Heart right ventricle (tissue), 16 donors: Measurements from ENCODE around the gene WDFY4. TPM values are rescaled to one million over a fixed set of nuclear protein-coding genes. Genes with fewer than 3 reads are reported as not detected.

Experiments
- ATAC-seq, 8 donors: fragments of 200-7000 bp; cut with Tn5 transposase; one replicate each; pipeline ENCODE4 v1.9.1; 2020; ENCODE audit warnings: mild to moderate bottlenecking in 8 of 8, moderate library complexity in 8 of 8, moderate number of reproducible peaks in 1 of 8
- DNase-seq, 2 donors: peaks; one replicate each; pipeline ENCODE4 v3.0.0-alpha.2; 2020
- H3K27ac ChIP-seq, 10 donors: fragments of 200-600 bp; sonication (generic) in 2 of 10; one replicate each; pipeline versions ENCODE4 v1.5.0 to v1.8.0; 2020 to 2022; ENCODE audit warnings: mild to moderate bottlenecking in 3 of 10
- H3K27me3 ChIP-seq, 7 donors: fragments of 200-600 bp; one replicate each; pipeline ENCODE4 v1.8.0; 2021 to 2022; ENCODE audit warnings: mild to moderate bottlenecking in 2 of 7
- H3K36me3 ChIP-seq, 9 donors: fragments of 200-600 bp; sonication (generic) in 1 of 9; one replicate each; pipeline versions ENCODE4 v1.5.0 to v1.8.0; 2020 to 2022; ENCODE audit warnings: mild to moderate bottlenecking in 2 of 9
- H3K4me1 ChIP-seq, 9 donors: fragments of 200-600 bp; sonication (generic) in 1 of 9; one replicate each; pipeline versions ENCODE4 v1.5.0 to v1.8.0; 2020 to 2022; ENCODE audit warnings: mild to moderate bottlenecking in 4 of 9
- H3K4me3 ChIP-seq, 10 donors: fragments of 200-600 bp; sonication (generic) in 2 of 10; one replicate each; pipeline versions ENCODE4 v1.5.0 to v1.8.0; 2020 to 2022; ENCODE audit warnings: mild to moderate bottlenecking in 7 of 10, moderate library complexity in 2 of 10
- H3K9me3 ChIP-seq, 11 donors: fragments of 200-600 bp in 10 of 11; sonication (generic) in 2 of 11; one replicate each; pipeline versions ENCODE4 v1.5.0 to v1.8.0; 2013 to 2022; ENCODE audit warnings: mild to moderate bottlenecking in 2 of 11, control low read depth in 1 of 11, moderate library complexity in 1 of 11
- WGBS, 2 donors: extraction: QIAGEN DNeasy Blood & Tissue Kit; methylation state at CpG; one replicate each; pipeline ENCODE4 v1.1.7; 2013; ENCODE audit warnings: inconsistent platforms in 1 of 2; 5-methylcytosine and 5-hydroxymethylcytosine counted together
- intact Hi-C, 10 donors: fragments of 100-400 bp; cut with DNase I; formaldehyde crosslinking; loops; one replicate each; pipeline versions ENCODE4 v1.11.1 to v1.14.2; 2022
- polyA plus RNA-seq, 2 donors: library from polyadenylated mRNA; stranded (reverse); fragments of 200-250 nt; gene quantifications; one replicate each; pipeline ENCODE4 v1.2.3, GENCODE V29; 2013
- total RNA-seq, 10 donors: library from RNA; stranded (reverse); fragmentation: NEBNext Ultra II Directional in 3 of 10; extraction: Animal tissue kit (Norgen Biotek cat#: 25700) in 3 of 10; gene quantifications; one replicate each; pipeline versions ENCODE4 v1.2.1 to v1.2.4, GENCODE V29; 2021 to 2023
- TF ChIP-seq, protein P1 (sequence below), 9 donors: fragments of 200-600 bp; sonication (generic) in 2 of 9; IDR thresholded peaks; one replicate each; pipeline versions ENCODE4 v1.5.0 to v1.8.0; 2021 to 2022; ENCODE audit warnings: antibody characterized with exemption in 9 of 9, mild to moderate bottlenecking in 5 of 9, moderate library complexity in 1 of 9
- donor health status: Arrhythmogenic right ventricular cardiomyopathy.
- donor health status: ischemic (EF 13 %, LVEDD 7.1; RV severe dilation, severe dysfunction).
- donor health status: healthy with polysubstance abuse.
- donor health status: DM: no; HTN: yes; CAD: no.
- donor health status: DM: no; HTN: no; CAD: no.
- donor health status: ischemic (EF 25% LVEDD 6.9; RV normal size, moderate dysfunction).
- donor health status: ischemic (EF 25% LVEDD 5.7; RV mildly dilated, moderate dysfunction).
- donor health status: healthy.
- donor health status: DM: yes; HTN: yes; CAD: no.
- donor health status: Ischemic cardiomyopathy.
- donor health status: ischemic (EF 35%, LVEDD 5.7; RV mildly dilated, moderate dysfunction).
- donor health status: nonischemic (EF 11% LVEDD 7.7; RV severe dilation, severe dysfunction).
- donor health status: DM: yes; HTN: yes; CAD: no.
- donor health status: PGD.
- donor health status: ischemic (EF 29% LVEDD 5.4; RV normal size, mild dysfunction).
- donor health status: nonischemic (EF 23%, LVEDD 6.1; RV moderate dilation, normal function).

The WDFY4 gene
- total and polyA plus RNA-seq, 12 donors, result 0.59 to 7.4 (median 0.92) TPM

DNA sequence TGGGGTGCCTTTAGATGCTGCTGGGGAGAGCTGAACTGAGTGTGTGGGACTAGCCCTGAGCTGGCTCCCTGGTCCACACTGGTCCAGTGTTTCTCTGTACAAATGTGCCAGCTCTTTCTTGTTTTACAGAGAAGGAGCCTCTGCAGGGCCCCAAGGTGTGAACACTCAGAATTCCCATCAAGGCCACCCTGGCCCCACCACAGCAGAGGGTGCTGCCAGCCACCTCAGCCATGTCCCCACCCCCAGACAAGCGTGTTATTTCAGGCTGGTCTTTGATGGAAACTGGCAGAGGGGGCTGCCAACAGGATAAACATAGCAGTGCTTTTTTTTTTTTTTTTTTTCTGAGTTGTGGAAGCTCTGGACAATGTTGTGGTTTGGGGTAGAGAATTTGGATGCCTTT, 323.4 kb downstream of the WDFY4 start:
- TF ChIP-seq, protein P1, sequence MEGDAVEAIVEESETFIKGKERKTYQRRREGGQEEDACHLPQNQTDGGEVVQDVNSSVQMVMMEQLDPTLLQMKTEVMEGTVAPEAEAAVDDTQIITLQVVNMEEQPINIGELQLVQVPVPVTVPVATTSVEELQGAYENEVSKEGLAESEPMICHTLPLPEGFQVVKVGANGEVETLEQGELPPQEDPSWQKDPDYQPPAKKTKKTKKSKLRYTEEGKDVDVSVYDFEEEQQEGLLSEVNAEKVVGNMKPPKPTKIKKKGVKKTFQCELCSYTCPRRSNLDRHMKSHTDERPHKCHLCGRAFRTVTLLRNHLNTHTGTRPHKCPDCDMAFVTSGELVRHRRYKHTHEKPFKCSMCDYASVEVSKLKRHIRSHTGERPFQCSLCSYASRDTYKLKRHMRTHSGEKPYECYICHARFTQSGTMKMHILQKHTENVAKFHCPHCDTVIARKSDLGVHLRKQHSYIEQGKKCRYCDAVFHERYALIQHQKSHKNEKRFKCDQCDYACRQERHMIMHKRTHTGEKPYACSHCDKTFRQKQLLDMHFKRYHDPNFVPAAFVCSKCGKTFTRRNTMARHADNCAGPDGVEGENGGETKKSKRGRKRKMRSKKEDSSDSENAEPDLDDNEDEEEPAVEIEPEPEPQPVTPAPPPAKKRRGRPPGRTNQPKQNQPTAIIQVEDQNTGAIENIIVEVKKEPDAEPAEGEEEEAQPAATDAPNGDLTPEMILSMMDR (IDR thresholded peaks at IDR 0.05), result no peak
- peak overlapping the region; percentile 61 to 89 (median 82) for H3K27ac ChIP-seq
- WGBS, 2 donors, result 43% methylated on average over 1 of the region's 1 CpG
- H3K27me3 ChIP-seq, result no peaks in the 10 kb centered on the region
- peak; percentile 52 for DNase-seq
- no peak overlapping the region for H3K4me3 ChIP-seq
- intact Hi-C loops, result loop anchor here in 4 of 10 donors (5.0 to 10.0 kb wide), 3 partner anchors 99 to 107 kb away; partner anchors contain the start of gene VSTM4 (in 1 of the 4)
- H3K36me3 ChIP-seq, result no peaks in the 10 kb centered on the region
- H3K4me1 ChIP-seq, result peaks cover 7 to 60% (median 32%) of the 10 kb centered on the region in 9 donors
- peaks cover 0 to 3% (median 0%) of the 10 kb centered on the region in 11 donors for H3K9me3 ChIP-seq
- ATAC-seq, result peak; percentile 59 to 91 (median 78)

DNA sequence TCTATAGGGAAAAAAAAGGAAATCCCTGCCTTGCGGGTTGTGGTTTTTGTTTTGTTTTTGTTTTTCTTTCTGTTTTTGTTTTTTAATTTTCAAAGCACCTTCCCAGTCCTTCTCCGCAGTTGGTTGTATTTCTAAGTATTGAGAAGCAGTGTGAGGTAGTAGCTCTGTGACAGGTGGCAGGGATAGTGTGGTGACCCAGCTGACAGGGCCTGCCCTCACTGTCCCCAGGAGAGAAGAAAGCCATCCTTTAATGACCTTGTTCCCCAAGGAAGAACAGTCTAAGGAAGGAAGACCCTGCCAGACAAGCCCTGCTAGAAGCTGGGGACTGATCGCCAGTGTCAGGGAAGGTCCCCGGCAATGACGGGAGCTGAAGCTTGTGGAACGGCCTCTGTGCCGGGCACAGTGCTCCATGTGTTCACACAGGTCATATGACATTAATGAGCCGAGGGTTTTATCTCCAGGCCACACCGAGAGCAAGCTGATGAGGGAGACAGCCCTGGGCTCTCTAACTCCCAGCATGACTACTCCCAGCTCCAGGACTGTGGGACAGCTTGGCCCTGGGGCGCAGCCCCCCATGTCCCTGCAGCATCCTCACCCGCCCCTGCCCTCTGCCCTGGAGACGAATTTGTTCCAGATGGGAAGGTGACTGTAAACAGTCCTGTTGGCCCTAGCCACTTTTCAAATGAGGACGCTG, 324.0 kb downstream of the WDFY4 start:
- TF ChIP-seq, protein P1 (IDR thresholded peaks at IDR 0.05), result no peak
- Histone ChIP-seq H3K27me3 (no peaks in the 10 kb centered on the region), H3K27ac (peak overlapping the region; percentile 61 to 89 (median 82)), H3K4me3 (no peak overlapping the region), H3K9me3 (peaks cover 0 to 3% (median 0%) of the 10 kb centered on the region in 11 donors), H3K36me3 (no peaks in the 10 kb centered on the region), H3K4me1 (peaks cover 7 to 65% (median 36%) of the 10 kb centered on the region in 9 donors)
- DNase-seq, result no peak
- ATAC-seq, result peak; percentile 33 to 75 (median 58)
- WGBS, 2 donors, result 38 to 43% methylated on average over 13 of the region's 13 CpGs
- intact Hi-C loops, result loop anchor here in 4 of 10 donors (5.0 to 10.0 kb wide), 3 partner anchors 99 to 106 kb away; partner anchors contain the start of gene VSTM4 (in 1 of the 4)

DNA sequence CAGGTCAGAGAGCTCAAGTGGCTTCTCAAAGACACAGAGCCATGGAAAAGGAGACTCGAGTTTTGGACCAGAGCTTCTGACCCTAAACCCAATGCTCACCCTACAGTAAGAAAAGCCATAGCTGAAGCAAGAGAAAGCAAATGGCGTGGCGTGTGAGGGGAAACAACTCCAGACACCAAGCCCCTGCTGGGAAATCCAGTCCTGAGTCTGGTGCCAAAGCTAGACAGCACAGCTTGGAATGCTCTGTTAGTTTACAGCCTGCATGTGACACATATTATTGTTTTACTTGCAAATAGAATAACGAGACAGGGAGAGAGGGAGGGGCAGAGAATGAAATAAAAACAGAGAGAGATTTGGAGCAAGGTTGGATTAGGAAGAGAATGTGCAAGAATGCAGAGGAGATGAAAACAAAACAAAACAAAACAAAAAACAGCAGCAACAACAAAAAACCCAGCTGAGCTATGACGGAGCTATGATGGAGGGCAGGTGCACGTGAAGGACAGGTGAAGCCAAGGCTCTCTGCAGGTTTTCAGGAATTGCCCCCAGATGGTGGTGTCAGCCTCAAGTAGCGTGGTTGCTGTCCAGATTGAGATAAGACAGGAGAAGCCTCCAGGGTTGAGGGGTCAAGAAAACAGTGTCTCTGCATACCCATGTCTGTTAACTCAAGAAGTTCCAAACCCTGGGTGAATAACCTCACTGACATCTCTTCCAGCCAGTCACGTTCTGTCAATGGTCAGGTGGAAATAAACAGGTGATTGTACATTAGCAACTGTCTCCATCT, 324.7 kb downstream of the WDFY4 start:
- TF ChIP-seq, protein P1 (IDR thresholded peaks at IDR 0.05), result no peak
- WGBS, 2 donors, result 29 to 37% methylated on average over 8 of the region's 8 CpGs
- H3K4me1 ChIP-seq, result peaks cover 7 to 73% (median 41%) of the 10 kb centered on the region in 9 donors
- H3K4me3 ChIP-seq, result no peak overlapping the region
- H3K27ac ChIP-seq, result peak overlapping the region; percentile 61 to 89 (median 82)
- no peaks in the 10 kb centered on the region for H3K36me3 ChIP-seq
- H3K9me3 ChIP-seq, result peaks cover 0 to 3% (median 0%) of the 10 kb centered on the region in 11 donors
- ATAC-seq (peak in 7 of 8 donors; percentile 14 to 62 (median 41)), DNase-seq (no peak)
- no peaks in the 10 kb centered on the region for H3K27me3 ChIP-seq
- intact Hi-C loops, result loop anchor here in 4 of 10 donors (5.0 to 10.0 kb wide), 3 partner anchors 98 to 105 kb away; partner anchors contain the start of gene VSTM4 (in 1 of the 4)

DNA sequence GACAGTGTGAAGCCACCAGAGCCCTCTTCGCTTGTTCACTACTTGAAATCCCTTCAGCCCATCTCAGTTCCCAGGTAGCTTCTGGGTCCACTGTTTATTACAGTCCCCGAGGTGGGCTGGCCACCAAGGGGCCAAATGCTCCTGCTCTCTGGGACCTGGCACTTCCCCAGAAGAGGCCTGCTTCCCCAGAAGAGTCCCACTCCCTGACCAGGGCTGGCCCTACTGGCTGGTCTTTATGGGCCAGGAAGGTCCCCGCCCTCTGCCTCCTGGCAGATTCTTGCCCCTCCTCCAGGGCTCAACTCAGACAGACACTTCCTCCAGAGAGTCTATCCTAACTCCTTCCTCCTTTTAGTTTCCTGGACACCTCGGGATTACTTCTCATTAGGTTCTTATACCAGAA, 325.6 kb downstream of the WDFY4 start:
- Histone ChIP-seq H3K4me3 (no peak overlapping the region), H3K27me3 (no peaks in the 10 kb centered on the region), H3K27ac (peak overlapping the region in 3 of 10 donors; percentile 17 to 85 (median 34)), H3K36me3 (no peaks in the 10 kb centered on the region), H3K9me3 (no peaks in the 10 kb centered on the region), H3K4me1 (peaks cover 7 to 76% (median 44%) of the 10 kb centered on the region in 9 donors)
- intact Hi-C loops, result loop anchor here in 1 of 10 donors (5.0 kb wide), 1 partner anchor 102 kb away; no protein-coding TSS in a partner anchor
- ATAC-seq (no peak), DNase-seq (no peak)
- WGBS, 2 donors, result 68 to 71% methylated on average over 4 of the region's 4 CpGs
- TF ChIP-seq, protein P1 (IDR thresholded peaks at IDR 0.05), result no peak
